Activated CD8-positive, alpha-beta memory T cell treated with anti-CD3 and anti-CD28 coated beads, Interleukin-2, amount 50 U/mL, for 48 hours (primary cell): ENCODE data around the gene IZUMO1R.
A peak's percentile ranks its signal among the peaks of the same experiment; 100 is the strongest.
"Not testable (repeated sequence)": the region's sequence is repeated elsewhere in the genome, so short reads cannot be mapped to it uniquely, and the experiment has no call there.

Experiments used
- DNase-seq: peaks from one replicate; pipeline ENCODE4 v3.0.0-alpha.2; 2020

The IZUMO1R gene

DNA sequence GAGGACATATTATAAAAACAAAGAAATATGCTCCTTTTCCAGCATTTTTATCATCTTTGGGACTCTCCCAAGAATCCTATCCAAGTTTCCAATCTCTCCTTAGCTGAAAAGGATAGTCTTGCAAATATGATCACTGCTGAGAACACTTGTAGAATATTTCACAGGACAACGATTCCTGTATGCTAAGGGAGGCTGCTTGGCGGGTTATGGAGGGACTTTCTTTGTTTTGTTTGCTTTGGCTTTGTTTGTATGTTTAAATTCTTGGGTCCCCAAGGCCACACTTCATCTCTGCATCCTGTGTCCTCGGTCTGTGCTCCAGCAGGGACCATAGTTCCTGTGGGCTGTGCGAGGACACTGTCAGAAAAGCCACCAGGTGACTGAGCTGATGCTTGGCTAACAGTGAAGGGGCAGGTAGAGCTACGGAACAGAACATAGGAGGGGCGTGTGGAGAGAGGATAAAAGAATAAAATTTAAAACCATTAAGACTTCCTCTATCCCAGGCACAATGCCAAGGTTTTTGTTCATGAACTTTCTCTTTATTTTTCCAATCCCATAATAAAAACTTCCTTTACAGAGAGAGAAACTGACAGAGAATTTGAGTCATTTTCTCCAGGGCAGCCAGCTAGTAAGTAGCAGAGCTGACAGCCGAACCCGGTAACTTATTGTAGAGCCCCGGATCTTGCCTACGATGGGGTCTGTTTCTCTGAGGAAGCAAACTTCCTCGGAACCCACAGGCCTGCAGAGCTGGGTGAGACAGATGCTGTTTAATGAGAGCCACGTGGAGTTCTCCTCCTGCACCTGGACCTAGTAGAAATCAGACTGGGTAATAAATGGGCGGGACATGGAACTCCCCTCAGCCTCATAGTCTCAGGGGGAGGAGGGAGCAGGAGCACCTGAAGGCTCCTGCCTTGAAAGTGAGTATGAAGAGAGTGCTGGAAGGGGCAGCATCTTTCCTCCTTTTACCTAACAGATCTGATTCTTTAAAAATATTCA lies at the start of gene IZUMO1R:
Gene IZUMO1R, plus strand, starts transcription at position 615 of the 993 bp plus-strand sequence. CDS start 1,057 bp downstream, outside the sequence.
- DNase-seq: no peak

DNA sequence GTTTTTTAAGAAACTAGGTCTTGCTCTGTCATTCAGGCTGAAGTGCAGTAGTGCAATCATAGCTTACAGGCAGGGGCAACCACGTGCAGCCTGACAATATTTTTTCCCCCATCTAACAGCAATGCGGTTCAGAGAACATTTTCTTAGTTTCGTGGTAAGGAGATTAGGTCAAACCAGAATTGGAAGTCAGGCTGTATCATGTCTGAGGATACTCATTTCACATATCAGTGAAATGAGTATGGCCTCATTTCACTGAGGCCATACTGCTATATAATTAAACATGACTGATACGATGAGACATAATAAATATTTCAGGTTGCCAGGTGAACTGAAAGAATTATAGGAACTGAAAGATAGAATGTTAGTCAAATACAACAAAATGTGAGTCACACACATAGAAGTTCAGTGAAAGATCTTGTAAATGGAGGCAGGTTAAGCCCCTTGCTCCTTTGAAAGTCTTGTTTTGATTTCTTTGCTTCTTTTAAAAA lies 32.5 kb upstream of the IZUMO1R start:
- no peak for DNase-seq

DNA sequence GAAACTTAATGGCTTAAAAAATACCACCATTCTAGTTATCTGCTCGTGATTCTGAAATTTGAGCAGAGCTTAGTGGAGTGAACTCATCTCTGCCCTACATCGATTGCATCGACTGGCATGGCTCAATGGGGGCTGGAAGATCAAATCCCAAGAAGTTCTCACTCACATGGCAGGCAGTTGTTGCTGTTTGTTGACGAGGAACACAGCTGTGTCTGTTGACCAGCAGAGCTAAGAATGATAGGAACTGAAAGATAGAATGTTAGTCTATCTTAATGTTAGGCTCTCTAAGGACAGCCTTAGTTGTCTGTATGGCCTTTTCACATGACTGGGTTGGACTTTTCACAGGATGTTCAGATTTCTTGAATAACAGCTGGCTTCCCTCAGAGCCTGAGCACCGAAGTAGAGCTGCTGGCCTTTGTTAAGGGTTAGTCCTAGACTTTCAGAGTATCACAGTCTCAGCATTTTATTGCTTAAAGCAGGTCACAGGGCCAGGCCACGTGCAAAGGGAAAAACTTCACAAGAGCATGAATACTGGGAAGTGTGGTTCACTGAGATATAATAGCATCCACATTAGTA lies 31.6 kb upstream of the IZUMO1R start:
- DNase-seq: no peak

DNA sequence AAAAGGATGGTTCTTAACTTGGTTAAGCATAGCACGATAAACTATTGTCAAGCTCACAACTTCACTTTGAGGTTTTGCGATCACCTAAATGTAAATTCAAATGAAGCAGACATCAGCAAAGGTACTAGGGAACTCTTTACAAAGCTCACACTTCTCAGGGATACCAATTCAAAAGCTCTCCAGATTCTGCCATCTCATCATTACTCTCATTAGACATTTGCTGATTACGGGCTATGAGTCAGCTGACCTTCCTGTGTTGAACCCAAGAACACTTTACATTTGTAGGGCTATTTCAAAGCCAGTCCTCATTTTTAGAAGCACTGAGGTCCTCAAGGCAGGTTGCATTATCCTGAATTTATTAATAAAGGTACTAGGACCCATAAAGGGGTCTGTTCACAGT lies 28.4 kb upstream of the IZUMO1R start:
- no peak for DNase-seq

DNA sequence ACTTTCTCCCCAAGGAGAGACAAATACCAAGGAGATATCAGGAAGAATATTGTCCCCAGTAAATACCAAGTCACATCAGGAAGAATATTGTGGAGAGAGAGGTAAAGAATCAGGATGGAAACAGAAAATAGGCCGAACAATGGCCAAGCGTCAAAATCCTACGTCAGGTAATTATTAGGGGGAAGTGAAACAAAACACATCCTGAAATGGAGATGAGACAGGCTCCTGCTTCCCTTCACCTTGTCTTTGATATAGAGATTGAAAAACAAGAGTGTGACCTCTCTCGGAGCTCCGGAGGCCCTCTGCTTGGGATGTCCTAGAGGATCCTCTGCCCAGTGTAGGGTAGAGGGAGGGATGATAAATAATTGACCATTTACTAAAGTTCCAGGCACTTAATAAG lies 27.4 kb upstream of the IZUMO1R start:
- no peak for DNase-seq

DNA sequence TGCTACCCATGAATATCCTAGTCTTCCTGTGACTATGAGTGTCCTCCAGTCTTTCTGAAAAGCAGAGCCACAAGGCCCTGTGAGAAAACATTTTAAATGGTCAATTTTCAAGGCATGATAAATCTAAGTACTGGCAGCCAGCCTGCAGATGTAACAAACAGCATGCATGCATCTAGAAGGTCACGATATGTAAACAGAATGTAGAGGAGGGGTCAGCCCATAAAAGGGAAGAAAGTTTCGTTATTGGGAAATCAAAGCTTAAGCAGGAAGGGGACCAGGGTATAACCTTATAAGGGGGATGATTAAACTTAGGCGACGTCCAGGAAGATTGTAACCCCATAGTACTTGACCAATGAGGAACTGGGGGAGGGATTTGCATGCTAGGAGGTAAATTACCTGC lies 26.2 kb upstream of the IZUMO1R start:
- not testable (repeated sequence) for DNase-seq

DNA sequence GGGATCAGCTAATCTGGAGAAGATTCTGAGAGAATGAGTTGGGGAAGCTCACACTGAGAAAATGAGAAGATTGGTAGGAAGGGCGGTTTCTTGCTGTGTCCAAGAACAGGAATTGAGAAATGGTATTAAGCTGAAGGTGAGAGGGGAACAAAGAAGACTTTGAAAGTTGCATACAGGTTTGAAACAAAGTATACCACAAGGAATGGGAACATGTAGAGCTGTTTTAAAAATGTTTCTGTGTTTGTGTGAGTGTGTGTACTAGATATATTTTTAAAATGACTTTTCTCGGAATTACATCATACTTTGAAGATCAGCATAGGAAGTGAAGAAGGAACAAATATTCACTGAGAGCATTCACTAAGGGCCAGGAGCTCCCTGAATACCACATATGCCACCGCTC lies 24.4 kb upstream of the IZUMO1R start:
- DNase-seq: no peak

DNA sequence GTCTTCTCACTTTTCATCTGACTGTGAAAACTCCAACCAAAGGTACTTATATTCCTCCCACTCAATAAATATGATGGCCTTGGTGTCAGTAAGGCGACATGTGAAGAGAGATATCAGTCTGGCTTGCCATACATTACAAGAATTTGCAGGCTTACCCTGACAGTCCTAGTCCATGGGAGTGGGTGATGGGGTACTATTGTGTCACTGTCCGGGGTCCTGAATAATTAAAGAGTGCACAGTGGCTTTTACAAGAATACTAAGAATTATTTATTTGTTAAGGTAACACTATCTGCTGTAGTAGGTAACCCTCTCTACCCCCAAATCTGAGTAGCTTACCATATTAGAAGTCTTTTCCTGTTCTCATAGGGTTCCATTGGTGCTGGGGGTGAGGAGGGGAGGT lies 23.1 kb upstream of the IZUMO1R start:
- DNase-seq: no peak

DNA sequence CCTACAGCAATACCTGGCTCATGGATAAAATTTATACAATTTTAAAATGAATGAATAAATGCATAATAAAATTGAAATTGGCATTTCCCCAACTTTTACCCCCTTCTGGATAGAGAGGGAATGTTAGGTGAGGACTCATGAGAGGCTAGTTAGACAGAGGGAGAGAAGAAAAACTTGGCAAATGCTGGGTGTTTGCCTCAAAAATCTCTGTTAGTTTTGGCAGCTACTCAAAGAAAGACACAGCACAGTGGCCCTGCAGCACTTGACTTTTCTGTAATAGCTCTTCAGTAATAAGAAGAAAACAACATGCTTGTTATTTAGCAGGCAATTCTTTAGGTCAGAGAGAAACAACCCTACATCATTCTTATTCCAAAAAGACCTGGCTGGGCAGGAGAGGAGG lies 20.7 kb upstream of the IZUMO1R start:
- DNase-seq: no peak

DNA sequence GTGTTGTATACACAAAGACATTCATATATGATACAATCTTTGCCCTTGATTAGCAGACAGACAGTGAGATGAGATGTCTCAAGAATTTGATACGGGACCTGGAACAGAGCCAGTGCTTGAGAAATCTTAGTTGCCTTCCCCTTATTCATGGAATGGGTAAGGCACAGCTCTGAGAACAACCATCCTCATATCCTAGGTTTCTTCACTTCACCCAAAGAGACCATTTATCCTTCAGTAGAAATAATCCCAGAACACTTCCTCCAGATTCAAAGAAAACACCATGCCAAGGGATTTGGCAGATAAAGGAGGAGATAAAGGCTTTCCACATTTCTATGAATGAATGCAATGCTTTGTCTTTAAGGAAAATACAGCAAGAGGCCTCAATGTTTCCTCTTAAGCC lies 8.8 kb upstream of the IZUMO1R start:
- DNase-seq: no peak

DNA sequence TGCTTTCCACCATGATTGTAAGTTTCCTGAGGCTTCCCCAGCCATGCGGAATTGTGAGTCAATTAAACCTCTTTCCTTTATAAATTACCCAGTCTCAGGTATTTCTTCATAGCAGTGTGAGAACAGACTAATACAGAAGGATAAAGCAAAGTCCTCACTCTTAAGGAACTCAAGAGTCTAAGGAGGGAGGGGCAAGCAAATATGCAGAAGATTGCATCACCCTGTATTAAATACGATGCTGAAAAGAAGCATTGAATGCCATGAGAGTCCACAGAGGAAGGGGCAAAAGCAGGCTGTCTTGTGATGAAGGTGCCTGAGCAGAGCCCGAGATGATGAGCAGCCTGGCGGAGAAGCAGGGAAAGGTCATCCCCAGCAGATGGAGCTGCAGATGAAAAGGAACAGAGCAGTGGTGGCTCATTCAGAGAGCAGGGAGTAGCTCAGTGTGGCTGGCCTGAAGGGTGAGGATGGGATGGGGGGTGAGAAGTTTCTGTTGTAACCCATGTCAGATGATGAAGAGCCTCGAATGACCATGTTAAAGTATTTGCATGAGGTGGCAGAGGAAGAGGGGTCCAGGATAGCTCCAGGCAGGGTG lies 6.3 kb upstream of the IZUMO1R start:
- DNase-seq: no peak

DNA sequence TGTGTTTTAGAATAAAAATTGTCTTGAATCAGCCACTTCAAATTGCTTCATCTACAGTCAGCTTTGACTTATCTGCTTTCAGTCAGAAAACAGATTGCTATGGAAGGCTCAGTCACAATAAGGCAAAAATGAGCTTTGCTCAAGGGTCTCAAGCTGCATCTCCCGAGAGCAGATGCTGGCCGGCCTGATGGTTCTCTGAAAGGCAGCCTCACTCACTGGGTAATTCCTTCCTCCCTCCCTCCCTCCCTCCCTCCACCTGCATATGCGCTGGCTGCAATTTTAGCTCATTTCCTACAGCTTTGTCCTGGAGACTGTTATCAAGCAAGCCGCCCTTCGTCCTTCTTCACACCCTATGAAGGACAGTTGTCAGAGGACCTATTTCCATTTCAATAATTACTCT lies 1.6 kb upstream of the IZUMO1R start:
- DNase-seq: no peak

DNA sequence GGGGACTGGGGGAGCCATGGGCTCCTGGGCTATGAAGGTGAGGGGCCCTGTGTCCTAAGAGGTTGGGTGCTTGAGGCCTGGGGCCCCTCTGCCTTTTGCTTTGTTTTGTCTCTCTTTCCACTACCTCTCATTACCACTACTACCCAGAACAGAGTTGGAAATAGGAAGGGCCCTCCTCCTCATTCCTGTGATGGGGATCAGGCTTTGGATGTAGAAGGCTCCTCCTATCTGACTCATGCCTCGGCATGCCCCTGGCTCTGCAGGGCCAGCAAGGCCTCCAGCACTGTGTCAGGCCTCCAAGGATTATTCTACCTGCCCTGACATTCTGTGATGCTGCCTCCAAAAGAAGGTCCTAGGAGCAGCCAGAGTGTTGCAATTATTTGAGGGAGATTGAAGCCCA lies 766 bp downstream of the IZUMO1R start:
- DNase-seq: no peak

DNA sequence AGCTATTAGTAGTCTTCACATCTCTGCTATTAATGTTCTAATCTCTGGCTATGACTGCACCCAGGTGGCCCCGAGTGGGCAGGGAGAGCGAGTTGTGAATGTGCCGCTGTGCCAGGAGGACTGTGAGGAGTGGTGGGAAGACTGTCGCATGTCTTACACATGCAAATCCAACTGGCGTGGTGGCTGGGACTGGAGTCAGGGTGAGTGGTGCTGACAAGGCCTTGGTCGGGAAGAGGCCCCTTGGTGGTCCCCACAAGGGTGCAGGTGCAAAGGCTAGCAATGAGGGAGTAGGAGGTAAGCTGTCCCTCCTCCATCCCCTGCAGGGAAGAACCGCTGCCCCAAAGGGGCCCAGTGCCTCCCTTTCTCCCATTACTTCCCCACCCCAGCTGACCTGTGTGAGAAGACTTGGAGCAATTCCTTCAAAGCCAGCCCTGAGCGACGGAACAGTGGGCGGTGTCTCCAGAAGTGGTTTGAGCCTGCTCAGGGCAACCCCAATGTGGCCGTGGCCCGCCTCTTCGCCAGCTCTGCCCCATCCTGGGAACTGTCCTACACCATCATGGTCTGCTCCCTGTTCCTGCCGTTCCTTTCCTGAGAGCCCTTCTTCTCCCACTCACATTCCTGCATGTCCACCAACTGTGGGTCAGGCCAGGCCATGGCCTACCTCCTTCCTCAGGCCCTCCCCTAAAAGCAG lies 2.9 kb downstream of the IZUMO1R start:
- DNase-seq: no peak

DNA sequence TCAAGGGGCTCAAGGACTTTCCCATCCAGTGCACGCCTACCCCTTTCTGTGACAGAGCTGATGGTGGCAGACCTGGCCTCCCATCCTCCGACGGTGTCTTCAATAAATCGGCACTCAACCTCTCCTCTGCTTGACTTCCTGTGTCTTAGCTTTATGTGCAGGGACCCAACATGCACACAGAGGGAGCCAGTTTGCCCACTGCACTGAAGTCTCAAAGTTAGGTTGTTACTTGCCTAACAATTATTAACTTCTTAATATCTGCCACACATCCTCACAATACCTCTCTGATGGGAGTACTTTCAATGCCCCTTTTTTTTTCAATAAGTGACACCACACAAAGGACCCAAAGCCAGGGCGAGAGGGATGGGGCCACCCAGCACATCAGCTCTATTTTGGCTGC lies 3.6 kb downstream of the IZUMO1R start:
- no peak for DNase-seq

DNA sequence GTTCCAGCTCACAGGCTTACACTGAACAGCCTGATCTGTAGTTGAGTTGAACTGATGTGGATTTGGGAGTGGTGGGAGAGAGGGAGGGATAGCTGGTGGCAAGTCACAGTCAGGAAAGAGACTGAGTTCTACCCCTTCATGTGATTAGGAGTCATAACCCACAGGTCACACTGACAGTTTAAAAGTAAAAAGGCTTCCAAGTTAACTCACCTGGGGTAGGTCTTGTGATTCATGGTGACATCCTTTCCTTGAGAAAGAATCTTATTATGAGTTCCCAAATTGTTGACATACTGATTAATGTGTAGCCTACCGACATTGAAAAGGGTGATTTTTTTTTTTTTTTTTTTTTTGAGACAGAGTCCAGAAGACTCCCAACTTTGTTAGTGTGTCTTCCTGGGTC lies 5.4 kb downstream of the IZUMO1R start:
- no peak for DNase-seq

DNA sequence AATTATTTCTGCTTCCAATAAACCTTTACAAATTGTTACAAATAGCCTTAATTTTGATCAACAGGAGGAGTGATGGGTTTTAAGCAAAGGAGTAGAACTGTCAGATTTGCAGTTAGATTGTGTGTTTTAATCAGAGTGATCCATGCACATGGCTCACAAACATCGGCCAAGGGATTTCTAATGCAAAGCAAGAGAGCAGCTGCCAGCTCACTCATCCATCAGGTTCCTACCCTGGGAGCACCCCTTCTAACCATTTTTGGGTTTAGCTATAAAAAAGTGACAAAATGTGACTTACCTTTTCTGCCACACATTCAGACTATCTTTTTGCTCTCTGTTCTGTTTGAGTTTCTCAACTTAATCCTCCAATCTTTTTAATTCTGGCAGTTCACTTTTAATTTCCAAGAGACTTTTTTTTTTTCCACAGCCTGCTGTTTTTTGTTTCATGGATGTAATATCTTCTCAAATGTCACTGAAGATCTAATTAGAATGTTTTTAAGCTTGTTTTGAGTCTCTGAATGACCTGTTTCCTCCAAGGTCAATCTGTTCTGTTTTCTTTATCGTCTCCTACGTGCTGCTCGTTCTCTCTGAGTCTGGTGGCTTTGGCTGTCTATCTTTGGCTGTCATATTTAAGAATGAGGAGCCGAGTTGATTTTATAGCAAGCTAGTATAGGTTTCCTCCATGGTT lies 6.0 kb downstream of the IZUMO1R start:
- DNase-seq: no peak

DNA sequence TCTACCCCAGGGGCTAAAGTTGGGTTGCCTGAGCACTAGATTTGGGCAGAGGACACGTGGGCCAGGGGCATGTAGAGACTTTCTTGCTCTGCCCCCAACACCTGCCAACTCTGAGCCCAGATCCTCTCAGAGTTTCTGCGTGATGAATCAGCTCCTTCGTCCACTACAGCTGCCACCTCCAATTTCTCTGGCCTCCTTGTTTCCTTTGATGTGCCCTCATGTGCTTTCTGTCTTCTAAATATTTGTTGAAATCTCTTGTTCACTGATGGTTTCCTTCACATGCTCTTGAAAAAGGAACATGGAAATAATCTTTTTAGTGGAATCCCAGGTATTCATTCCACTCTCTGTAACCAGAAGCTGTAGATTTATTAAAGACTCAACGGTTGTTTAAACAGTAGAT lies 8.0 kb downstream of the IZUMO1R start:
- no peak for DNase-seq

DNA sequence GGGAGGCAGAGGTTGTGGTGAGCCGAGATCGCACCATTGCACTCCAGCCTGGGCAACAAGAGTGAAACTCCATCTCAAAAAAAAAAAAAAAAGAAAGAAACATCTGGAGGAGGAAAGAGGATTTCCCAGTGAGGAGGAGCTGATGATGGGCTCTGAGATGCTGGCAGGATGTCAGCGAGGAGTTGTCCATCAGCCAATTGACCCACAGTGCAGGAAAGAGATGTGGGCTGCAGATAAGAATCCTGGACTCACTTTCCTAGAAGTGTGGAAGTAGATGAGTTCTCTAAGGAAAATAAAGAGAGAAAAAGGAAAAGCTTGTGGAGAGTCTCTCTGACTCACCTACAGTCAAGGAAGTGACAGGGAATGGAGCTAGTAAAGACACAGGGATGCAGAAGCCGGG lies 9.7 kb downstream of the IZUMO1R start:
- DNase-seq: no peak

DNA sequence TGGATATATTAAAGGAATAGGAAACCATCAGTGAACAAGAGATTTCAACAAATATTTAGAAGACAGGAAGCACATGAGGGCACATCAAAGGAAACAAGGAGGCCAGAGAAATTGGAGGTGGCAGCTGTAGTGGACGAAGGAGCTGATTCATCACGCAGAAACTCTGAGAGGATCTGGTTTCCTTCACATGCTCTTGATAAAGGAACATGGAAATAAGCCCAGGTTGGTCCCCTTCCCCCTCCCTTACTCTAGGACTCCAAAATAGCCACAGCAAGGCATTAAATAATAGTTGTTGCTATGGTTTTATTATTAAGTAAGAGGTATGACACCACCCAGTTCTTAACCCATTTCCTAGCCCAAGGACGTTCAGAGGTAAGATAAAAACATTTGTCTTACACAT lies 11.3 kb downstream of the IZUMO1R start:
- no peak for DNase-seq

DNA sequence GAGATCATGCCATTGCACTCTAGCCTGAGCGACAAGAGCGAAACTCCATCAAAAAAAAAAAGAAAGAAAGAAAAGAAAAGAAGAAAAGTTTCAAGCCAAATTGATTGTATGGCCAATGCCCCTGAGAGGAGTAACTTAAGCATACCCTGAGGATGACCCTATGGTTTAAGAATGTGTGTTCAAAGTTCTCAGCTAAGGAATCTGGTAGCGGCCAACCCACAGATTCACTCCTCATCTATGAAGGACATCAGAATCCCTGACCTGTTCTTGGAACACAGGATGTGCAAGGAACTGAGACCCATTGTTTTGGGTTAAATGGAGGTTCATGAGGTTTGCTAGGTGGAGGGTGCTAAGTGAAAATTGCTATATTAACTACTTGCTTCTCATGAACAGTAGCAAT lies 18.1 kb downstream of the IZUMO1R start:
- DNase-seq: no peak

DNA sequence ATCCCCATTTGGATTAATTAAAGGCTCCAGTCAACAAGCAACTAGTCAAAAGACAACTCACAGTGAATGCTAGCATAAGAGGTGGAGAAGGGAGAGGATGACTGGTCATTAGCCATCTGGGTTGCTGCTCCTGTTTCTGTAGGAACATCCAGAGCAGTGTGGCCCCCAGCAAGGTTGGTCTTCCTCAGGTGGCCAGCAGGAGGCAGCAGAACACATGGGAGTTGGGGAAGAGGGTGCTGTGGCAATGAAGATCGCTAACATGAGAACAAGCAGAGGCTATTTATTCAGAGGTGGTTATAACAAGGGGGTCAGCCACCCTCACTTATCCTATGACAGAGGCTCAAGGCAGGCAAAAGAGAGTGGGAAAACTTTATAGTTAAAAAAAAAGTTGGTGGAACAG lies 21.3 kb downstream of the IZUMO1R start:
- DNase-seq: peak; percentile 72

DNA sequence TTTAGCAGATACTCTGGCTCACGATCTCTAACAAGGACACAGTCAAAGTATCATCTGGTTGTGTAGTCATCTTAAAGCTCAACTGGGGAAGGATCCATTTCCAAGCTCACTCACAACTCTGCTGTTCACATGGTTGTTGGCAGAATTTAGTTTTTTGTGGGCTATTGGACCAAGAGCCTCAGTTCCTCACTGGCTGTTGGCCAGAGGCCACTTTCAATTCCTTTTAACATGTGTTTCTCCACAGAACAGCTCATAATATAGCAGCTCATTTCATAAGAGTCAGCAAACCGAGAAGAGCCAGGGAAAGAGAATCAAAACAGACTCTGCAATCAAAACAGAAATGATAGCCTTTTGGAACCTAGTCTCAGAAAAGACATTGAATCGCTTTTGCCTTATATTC lies 22.6 kb downstream of the IZUMO1R start:
- no peak for DNase-seq
